ENCODE measurements around the gene FUBP3.
A peak's percentile ranks its signal among the peaks of the same experiment; 100 is the strongest.
"Not testable (repeated sequence)": the region's sequence is repeated elsewhere in the genome, so short reads cannot be mapped to it uniquely, and the experiment has no call there.

Gene FUBP3

DNA sequence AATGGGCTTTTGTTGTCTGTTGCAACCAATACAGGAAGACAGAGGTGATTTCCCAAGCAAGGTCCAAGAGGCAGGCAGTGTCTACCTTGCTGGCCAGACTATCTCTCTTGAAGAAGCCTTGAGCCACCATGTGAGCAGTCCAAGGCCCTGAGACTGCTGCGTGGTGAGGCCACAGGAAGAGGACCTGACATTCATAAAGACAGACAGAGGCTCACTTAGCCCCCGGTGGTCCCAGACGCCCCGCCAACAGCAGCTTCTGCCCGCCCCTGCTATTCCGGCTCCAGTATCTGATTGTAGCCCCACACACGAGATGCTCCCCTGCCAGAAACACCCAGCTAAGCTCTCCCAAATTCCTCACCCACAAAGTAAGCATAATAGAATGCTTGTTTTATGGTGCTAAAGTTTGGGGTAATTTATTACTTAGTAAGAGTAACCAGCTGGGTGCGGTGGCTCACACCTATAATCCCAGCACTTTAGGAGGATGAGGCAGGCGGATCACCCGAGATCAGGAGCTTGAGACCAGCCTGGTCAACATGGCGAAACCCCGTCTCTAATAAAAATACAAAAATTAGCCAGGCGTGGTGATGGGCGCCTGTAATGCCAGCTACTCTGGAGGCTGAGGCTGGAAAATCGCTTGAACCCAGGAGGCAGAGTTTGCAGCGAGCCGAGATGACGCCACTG, 22.8 kb upstream of the FUBP3 start:
- no peak for DNase-seq

DNA sequence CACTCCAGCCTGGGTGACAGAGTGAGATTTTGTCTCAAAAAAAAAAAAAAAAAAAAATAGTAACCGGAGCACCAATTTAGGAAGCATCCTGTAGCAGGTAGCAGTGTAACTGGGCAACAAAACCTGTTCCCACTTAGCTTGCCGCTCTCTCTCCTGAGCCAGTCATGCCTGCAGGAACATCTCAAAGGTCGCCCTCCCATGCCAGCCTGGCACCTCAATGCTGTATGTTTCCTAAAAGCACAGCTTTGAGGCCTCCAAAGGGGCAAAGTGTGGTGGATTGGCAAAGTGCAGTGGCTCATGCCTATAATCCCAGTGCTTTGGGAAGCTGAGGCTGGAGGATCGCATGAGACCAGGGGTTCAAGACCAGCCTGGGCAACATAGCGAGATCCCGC, 22.3 kb upstream of the FUBP3 start:
- DNase-seq, result no peak

DNA sequence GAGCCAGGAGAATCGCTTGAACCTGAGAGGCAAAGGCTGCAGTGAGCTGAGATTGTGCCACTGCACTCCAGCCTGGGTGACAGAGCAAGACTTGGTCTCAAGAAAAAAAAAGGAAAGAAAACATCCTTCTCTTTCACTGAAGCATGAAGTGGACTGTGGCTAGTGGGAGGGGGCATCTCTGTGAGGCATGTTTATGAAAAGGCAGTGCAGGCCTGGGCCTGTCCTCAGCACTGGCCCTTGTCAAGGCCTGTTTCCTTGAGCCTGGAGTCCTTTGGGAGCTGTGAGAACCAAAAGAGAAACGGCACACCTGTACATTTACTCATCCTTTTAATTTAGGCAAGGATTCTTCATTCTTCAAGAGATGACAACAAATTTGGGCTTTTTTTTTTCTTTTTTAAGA, 18.3 kb upstream of the FUBP3 start:
- DNase-seq, result no peak

DNA sequence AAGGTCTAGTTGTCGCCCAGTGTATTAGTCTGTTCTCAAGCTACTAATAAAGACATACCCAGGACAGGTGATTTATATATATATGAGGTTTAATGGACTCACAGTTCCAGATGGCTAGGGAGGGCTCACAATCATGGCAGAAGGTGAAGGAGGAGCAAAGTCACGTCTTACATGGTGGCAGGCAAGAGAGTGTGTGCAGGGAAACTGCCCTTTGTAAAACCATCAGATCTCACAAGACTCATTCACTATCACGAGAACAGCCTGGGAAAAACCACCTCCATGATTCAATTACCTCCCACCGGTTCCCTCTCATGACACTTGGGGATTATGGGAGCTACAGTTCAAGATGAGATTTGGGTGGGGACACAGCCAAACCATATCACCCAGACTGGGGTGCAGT, 16.9 kb upstream of the FUBP3 start:
- not testable (repeated sequence) for DNase-seq

DNA sequence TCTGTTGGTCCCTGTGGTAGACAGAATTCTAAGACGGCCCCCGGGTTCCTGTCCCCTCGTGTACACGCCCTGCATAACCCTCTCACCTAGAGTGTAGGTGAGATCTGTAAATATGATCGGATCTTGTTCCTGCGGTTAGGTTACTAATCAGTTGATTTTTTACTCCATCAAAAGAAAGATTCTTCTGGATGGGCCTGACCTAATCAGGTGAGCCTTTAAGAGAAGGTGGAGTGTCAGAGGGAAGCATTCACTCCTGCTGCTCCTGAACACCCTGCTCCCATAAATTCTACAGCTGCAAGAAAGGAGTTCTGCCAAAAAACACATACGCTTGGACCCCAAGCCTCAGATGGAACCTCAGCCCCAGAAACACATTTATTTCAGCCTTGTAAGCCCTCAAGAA, 15.6 kb upstream of the FUBP3 start:
- DNase-seq, result no peak

DNA sequence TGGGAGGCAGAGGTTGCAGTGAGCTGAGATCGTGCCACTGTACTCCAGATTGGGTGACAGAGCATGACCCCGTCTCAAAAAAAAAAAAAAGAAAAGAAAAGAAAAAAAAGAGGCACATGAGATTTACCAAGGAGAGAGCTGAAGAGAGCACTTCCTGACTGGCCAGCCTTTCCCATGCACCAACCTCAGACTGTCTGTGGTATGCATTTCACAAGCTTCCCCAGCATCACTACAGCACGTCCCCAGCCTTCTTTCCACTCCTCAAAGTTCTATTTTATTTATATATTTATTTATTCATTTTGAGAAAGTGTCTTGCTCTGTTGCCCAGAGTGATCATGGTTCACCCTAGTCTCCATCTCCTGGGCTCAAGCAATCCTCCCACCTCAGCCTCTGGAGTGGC, 13.6 kb upstream of the FUBP3 start:
- DNase-seq, result peak; percentile 70

DNA sequence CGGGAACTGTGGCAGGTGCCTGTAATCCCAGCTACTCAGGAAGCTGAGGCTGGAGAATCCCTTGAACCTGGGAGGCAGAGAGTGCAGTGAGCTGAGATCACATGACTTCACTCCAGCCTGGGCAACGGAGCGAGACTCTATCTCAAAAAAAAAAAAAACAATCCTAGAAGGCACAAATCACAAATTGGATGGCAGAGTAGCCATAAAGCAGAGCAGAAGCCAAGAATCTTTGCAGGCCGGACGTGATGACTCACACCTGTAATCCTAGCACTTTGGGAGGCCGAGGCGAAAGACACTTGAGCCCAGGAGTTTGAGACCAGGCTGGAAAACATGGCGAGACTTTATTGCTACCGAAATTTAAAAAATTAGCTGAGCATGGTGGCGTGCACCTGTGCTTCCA, 9.2 kb upstream of the FUBP3 start:
- no peak for DNase-seq

DNA sequence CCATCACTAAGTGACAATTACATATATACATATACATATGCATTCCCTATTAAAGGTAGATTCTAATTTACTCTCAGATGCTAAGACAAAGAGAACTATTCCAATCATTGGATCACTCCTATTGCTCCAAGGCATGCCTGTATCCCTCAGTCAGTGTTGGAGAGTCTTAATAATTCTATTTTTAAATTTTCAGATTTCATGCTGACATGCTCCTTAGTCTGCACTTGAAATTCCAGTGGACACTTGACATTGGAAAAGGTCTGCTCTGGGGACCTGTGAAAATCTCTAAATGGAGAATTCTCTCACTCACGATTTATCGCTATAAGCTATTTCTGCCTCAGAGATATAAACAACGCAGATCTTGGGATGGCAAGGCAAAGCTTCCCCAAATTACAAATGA, 3.9 kb upstream of the FUBP3 start:
- no peak for DNase-seq

DNA sequence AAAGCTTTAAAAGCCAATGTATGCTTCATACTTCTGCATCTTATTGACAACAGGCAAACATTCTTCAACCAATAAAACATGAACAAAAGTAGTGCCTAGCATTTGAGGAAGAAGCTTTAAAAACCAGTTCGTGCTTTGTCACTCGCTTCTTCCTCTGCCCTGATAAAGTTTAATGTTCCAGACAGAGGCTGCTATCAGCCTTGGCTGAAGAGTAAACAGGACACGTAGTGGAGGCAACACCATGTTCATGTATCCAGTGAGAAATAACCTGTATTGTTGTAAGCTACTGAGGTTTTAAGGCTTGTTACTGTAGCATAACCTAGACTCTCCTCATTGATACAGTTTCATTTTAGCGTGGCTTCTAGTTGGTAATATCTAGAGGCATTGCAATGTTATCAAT, 3.2 kb upstream of the FUBP3 start:
- DNase-seq, result peak; percentile 23

DNA sequence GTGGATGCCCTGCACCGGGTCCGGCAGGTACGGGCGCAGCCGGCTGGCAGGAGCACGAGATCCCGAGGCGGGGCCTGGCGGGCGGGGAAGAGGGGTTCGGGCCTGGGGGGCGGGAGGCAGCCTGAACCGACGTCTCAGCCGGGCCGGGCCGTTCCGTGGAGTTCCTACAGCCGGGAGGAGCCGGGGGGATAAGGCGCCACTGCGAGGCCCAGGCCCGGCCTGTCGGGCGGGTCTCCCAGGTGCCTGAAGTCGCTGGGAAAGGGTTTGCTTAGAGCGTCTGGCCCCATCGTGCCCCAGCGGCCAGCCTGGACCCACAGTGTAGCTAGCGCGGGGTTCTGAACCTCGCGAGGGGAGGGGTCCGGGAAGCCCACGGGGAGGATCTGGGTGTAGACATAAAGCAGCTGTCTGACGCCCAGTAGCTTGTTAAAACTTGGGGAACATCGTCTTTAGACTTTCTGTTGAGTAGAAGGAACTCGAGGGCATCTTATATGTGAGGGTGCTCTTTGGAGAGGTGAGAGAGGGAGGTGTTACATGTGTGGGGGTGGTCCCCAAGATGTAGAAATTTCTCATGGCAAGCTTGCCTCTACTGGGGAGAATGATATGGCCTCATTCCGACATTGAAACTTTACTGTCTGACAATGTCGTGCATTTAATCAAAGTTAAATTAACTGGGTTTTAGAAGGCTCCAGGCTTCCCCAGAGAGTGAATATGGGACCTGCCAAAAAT, 524 bp downstream of the FUBP3 start:
- DNase-seq, result no peak

DNA sequence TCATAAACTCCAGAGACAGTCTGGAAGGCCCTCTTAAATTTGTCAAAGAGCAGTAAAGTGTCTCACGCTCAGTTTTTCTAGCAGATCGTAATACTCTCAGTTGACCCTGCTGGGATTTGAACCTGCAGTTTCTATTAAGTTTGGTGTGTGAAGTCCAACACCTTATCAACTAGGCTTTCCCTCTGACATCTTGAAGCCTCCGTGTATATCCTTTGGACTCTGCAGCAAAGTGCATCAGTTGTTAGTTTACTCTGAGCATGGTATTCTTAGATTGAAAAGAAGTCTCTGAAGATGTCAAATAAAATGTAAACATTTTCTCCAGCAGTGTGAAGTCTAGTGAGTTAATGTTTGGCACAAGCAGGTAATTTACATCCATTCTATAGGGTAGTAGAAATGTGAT, 2.4 kb downstream of the FUBP3 start:
- no peak for DNase-seq

DNA sequence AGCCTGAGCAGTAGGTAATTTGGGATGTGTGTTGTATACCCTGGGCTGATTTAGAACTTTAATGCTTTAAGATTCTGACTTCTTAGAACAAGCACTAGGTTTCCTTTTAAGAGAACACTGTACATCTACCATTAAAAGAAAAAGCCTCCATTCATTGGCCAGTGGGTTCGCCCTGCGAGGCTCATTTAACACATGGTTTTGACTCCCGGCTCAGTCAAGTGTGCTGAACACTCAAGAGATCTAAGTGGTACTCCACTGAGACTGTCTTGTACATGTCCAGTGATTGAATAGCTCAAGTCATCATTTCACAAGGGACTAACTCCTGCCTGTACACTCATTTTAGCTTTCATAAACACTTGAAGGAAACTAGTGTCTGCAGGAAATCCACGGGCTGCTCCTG, 3.9 kb downstream of the FUBP3 start:
- DNase-seq, result no peak

DNA sequence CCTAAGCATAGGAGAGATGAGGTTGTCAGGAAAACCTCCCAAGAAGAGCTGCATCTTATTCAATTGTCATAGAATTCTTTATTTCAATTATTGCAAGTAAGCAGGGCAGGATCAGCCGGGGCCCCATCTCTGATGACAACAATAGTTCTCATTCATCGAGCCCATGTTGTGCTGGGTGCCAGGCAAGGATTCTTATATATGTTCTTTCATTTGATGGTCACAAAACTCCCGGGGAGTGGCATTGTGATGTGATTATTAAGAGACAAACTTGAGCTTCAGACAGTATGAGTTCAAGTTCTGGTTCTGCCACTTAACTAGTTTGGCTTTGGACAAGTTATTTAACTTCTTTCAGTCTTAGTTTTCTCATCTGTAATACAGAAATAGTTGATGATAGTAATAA, 8.5 kb downstream of the FUBP3 start:
- no peak for DNase-seq

DNA sequence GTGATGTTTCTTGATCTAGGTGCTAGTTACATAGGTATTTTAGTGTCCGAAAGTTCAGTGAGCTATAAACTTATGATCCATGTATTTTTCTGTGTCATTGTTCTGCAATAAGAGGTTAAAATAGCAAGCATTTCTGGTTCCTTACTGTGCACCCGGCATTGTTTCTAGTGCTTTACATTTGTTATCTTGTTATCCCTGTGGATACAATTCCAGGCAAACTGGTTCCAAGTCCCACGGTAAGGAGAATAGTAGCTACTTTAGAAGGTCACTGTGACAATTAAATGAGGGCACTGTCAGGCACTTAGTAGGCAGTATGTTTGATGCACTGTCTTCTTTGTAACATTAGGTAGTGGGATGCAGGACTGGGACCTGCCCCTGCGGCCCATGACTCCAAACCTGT, 9.0 kb downstream of the FUBP3 start:
- no peak for DNase-seq

DNA sequence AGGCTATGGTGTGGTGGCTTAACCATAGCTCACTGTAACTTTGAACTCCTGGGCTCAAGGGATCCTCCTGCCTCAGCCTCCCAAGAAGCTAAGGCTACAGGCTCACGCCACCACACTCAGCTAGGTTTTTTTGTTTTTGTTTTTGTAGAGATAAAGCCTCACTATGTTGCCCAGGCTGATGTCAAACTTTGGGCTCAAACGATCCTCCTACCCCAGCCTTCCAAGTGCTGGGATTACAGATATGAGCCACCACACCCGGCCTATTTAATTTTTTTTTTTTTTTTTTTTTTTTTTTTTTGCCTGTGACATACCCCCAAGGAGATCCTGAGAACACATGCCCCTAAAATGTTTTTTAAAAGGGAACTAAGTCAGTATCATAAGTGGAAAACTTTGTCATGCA, 10.4 kb downstream of the FUBP3 start:
- DNase-seq, result no peak

DNA sequence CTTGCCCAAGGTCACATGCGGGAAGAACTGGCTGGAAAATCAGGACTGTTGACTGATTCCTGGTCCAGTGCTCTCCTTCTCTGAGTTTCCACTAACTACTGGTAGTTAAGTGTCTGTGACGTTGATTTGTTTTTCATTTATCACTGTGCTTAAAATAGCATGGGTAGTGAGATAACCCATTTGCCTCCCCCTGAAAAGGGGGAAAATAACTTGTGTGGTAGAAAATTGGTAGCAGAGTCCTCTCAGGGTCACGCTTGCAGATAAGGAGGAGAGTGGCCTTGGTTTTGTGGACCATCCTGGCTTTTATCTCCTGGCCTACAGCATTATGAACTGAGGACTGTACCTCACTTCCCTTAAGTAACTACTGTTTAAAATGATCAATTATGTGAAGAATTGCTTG, 10.9 kb downstream of the FUBP3 start:
- DNase-seq, result no peak

DNA sequence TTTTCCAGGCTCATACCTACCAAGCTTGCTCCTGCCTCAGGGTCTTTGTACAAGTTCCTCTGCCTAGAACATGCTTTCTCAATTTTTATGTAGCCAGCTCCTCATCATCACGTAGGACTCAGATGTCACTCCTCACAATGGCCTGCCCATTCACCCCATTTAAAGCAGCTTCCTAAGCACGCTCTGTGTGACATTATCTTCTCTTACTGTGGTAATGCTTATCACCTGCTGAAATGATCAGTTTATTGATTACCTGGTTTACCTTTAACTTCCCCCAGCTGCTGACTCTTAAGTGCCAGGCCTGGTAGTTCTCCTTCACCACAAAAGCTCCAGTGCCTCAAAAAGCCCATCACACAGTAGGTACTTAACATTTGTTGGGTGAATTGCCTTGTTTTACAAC, 13.6 kb downstream of the FUBP3 start:
- no peak for DNase-seq

DNA sequence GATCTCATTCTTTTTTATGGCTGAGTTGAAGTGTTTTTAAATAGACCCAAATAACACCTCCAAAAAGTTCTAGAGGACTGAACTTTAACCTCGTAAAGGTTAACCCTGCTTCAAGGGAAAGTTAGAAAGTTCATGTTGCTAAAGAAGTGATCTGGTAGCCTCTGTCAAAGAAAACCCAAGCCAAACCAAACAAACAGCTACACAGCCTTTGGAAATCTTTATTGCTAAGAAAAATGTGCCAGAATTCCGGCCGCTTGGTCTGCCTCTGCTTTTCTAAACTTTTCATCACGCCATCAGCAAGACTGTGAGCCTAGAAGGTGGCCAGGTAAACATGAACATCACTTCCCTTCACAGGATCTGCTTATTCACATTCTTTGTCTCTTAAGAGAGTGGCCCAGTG, 17.9 kb downstream of the FUBP3 start:
- no peak for DNase-seq

DNA sequence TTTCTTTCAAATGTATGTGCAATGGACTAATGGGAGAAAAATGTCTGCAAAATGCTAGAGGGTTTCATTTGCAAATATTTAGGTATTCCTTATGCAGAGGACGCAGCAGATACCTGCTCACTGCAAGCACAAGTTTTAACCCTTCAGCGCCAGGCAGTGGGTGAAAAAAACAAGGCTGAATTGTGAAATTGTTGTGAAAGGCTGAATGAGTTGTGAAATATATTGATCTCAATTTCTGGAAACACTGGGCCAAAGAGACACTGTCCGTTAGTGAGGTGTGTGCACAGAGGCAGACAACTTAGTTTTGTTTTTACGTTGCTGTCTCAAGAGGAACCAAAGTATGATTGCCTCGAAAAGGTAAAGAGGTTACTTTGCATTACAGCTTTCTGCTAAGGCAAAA, 18.8 kb downstream of the FUBP3 start:
- no peak for DNase-seq

DNA sequence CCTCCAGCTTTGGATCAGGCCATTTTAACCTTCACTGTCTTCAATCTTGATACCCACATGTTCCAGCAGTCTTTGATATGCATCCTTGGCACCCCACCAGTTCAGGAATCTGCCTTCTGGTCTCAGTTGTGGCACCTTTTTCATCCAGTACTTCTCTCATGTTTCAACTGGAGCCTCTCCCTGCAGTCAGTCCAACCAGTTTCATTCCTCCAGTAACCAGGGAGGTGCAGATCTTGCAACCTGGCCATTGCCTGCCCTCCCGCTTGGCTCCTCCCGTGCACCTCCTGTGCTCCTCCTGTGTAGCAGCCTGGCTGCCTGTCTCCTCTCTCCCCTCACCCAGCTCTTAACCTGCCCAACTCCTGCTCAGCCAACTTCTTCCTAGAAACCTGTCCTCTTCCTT, 20.2 kb downstream of the FUBP3 start:
- no peak for DNase-seq

DNA sequence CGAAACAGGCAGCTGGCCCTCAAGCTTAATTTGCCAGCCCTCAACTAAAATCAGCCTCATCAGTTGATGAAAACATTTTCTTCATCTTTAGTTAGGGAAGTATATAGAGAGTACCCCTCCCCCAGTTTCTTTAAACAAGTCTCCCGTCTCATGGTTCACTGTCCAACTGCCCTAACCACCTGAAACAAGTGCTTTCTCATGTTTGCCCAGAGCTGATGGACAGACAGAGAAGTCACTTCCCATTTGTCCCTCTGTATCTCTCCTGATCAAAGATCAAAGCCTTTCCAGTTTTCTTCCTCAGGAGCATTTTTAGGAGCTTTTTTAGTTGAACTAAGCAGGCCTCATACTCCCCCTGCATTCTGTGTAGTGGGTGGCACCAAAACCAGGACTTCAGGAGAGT, 21.7 kb downstream of the FUBP3 start:
- DNase-seq, result no peak

DNA sequence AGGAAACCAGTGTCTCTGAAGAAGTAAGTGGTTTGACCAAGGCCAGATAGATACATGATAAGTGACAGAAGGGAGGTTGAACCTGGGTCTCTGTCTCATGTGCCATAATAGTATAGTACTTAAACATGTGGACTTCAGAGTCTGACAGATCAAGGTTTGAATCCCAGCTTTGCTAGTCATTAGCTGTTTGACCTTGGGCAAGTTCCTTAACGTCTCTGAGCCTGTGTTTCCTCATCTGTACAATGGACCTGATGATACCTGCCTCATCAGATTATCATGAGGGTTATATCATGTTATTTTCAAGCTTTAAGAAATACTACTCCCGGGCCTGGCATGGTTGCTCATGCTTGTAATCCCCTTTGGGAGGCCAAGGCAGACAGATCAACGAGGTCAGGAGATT, 24.9 kb downstream of the FUBP3 start:
- no peak for DNase-seq

DNA sequence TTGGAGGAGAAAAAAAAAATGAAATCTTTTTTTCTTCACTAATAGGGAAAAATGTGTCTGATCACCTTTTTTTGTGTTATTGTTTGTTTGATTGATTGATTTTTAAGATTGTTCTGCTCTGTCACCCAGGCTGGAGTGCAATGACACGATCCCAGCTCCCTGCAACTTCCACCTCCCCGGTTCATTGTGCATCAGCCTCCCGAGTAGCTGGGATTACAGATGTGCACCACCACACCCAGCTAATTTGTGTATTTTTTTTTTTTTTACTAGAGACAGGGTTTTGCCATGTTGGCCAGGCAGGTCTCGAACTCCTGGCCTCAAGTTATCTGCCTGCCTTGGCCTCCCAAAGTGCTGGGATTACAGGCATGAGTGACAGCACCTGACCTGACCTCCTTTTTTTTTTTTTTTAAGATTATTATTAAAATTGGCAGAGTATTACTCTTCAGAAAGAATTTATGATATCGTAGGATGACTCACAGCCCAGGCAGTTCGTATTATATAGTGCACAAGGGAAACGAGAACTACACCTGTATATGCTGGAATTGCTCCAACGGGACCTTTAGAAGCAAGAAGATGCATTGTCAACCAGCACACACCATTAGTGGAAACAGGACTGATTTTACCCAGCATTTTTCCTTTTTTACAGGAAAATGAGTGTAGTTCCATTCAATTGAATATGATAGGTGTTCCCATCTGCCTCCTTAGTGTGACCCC, 27.7 kb downstream of the FUBP3 start:
- no peak for DNase-seq

DNA sequence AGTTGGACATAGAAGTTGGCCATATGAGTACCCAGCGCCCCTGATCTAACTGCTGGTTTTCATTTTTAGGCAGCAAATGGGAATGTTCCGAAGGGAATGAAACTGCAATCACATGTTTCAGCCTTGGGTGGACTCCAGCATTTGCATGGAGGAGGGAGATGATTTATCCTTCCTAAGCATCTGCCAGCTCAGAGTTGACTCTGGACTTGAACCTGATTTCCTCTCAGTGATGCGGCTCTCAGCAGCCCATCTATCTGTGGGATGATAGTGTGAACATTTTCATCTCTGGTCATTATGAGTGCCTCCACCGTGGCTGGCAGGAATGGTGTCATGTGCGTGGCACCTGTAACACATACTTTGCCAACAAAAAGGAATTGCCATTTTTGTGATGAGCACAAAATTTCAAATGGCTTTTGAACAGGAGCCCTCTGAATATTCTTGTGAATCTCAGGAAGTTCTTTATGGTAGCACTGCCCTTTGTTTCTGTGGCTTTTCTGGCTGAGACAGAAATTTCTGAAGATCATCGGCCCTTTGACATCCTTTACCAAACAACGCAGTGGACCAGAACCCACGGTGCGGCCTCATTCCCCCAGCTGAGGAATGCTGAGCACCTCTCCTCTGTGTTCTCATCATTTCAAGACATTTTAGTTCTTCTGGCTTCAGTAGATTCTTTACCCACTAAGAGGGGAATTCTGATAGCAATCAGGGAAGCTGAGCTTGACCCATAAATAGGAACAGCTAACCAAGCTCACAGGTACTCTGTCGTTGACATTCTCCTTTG, 28.5 kb downstream of the FUBP3 start:
- DNase-seq, result no peak

All from MV-4-11 (cell line).